Stimulated activated CD8-positive, alpha-beta memory T cell treated with anti-CD3 and anti-CD28 coated beads, Interleukin-2, amount 100 ng/mL, for 48 hours (primary cell): ENCODE data around the gene TMPRSS4.
A peak's percentile ranks its signal among the peaks of the same experiment; 100 is the strongest.

Experiments
- DNase-seq, 2 donors: peaks; one replicate each; pipeline ENCODE4 v3.0.0-alpha.2; 2020; ENCODE audit warnings: low read depth in 2 of 2

TMPRSS4 gene

DNA sequence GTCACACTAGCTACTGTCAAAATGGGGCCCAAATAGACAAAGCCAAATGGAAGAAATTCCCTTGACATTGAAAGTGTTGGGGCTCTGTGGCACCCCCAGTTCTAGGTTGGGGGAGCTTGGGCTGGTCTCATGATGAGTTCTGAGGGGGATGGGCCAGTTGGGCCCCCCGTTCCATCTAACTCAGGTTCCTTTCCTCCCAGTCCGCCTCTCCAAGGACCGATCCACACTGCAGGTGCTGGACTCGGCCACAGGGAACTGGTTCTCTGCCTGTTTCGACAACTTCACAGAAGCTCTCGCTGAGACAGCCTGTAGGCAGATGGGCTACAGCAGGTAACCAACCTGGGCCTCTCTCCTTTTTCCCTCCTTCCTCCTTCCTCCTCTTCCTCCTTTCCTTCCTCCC is 27.6 kb downstream of the TMPRSS4 start:
- no peak for DNase-seq

DNA sequence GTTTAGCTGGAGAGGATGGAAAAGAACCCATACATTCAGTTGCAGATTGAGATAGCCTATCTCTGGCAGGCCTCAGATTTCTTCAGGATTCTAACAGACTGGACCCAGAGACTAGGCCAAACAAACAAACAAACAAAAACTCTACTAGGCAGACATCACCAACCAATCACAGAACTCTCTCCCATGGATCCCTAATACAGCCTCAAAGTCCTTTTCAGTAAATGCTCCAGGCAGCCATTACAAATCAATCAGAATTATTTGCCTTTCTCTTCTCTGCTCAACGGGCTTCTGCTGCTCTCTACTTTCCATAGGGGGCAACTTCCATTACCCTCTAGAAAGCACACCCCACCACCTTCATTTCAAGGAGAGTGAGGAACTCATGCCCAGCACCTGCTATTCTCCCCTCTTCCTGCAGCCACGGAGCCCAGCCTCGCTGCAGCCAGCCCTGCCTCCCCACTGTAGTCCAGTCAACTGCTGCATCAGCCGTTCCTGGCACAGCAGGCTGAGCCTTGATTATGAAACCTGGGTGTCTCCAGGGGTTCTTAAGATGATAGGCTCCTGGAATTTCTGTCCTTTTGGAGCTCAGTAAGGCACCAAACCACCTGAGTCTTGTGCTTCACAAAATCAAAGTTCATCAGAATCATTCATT is 28.9 kb downstream of the TMPRSS4 start:
- DNase-seq: no peak

DNA sequence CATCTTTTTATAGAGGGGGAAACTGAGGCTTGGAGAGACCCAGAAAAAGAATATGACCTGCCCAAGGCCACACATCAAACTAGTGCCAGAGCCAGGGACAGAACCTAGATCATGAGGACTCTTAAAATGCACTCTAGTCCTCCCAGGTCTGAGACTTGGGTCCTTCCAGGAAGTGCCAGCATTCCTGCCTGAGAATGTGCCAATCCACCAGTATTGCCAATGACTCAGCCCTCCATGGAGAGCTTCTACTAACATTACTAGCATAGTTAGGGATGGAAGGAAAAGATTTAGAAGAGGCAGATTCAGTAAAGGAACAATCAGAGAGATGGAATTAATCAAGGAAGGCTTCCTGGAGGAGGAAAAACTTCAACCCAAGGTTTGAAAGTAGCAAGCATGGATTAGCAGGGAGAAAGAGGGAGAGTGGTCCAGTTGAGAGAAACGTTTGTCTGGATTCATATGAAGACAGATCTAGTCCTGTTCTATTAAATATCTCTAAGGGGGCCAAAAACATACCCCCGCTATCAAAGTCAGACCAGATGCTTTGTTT is 30.0 kb downstream of the TMPRSS4 start:
- DNase-seq: no peak

DNA sequence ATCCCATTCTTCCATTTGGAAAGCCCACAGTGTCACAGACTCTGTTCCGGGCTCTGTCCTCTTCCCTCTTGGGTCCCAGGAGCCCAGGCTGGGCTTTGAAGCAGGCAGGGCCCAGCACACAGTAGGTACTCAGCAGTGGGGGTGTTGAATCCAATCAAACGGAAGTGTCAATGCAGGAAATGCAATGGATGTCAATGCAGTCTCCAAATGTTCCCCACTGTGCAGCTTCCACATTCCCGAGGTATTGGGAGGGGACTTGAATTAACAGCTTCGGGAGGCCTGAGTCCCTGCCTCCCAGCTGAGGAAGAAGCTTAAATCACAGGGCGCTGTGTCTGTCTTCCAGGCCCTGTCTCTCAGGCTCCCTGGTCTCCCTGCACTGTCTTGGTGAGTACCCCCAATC is 31.6 kb downstream of the TMPRSS4 start:
- no peak for DNase-seq

DNA sequence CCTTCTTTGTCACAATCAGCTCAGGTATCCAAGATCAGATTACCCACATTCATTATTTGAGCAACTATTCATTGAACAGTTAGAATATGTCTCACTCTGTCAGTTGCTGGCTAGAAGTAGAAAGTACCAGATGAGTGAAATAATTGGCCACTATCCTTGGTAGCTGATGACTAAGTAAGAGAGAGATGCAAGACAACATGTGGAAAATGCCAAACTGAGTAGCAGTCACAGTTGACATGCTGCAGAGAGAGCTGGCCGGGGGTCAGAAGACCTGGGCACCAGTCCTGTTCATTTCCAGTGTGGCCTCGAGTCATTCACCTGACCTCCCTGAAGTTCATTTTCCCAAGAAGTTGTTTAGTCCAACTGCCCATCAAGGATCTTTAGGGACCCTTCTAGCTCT is 32.4 kb downstream of the TMPRSS4 start:
- no peak for DNase-seq

DNA sequence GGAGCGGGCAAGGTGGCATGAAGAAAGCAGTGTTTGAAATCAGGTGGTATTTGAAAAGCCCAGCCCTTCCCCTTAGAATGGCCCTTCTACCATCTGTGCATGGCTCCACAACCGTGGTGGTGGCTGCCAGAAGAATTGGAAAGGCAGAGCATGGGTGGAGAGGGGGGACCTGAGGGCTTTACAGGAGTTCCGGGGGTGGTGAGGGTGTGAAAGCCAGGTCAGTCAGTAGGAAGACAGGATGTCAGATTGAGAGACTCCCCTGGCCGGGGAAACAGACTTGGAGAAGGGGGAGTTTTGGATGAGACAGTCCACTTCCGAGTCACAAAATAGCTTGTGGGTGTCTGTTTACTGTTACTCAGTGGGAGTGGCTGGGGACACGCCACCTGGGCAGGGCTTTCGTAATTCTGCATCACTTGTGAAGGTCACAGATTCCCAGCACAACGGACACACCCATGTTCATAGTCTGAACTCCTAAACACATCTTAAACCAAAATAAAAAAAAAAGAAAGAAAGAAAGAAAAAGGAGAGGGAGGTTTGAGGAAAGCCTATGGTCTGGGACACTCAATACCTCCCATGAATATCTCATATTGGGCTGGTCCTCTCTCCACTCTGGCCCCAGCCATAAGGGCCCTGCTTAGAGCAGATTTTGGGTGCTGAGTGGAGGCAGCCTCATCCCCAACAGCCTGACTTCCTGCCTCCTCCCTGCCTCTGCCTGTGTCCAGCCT is 34.3 kb downstream of the TMPRSS4 start:
- no peak for DNase-seq

DNA sequence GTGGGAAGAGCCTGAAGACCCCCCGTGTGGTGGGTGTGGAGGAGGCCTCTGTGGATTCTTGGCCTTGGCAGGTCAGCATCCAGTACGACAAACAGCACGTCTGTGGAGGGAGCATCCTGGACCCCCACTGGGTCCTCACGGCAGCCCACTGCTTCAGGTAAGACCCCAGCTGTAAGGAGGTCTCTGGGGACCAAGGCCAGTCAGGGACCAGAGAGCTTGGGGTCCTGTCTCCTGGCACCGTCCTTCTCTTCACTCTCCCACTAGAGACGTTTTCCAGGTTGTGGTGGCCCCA is 34.8 kb downstream of the TMPRSS4 start:
- no peak for DNase-seq

DNA sequence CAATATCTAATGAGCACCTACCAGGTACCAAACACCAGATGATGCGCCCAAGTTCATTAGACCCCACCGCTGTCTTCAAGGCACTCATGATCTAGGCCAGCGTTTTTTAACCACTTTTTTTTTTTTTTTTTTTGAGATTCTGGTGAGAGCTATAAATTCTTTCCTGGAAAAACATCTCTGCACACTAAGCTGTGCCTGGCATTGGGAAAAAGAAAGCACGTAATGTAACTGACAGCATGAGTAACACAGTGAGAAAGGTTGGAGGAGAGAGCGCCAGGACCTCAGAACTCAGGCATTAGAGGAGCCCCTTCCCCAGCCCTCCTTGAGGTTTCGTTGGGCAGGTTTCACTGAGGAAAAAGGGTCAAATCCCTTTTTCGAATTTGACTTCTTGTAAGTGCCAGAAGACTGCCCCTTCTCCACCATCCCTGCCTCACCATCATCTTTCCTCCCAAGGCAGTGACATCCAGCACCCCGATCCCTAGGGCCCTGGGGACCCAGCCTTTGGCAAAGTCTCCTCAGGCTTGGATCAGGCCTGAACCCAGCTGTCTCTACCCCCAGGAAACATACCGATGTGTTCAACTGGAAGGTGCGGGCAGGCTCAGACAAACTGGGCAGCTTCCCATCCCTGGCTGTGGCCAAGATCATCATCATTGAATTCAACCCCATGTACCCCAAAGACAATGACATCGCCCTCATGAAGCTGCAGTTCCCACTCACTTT is 36.0 kb downstream of the TMPRSS4 start:
- no peak for DNase-seq

DNA sequence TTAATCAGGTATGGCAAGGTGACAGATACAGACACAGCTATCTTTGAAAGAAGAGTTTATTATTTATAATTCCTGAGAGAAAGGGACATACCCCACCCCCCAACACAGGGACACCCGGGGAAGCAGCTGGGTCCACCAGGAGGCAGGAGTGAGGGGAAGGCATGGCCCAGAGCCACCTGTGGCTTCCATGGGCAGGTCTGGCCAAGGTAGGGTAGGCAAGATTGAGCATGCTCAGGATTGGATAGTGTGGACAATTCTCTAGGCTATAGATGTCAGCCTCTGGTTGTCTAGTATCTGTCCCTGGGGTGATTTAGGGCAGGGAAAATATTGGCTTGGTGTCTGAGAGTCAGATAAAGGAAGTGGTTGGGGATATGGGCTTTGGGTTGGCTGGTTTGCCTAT is 37.4 kb downstream of the TMPRSS4 start:
- no peak for DNase-seq

DNA sequence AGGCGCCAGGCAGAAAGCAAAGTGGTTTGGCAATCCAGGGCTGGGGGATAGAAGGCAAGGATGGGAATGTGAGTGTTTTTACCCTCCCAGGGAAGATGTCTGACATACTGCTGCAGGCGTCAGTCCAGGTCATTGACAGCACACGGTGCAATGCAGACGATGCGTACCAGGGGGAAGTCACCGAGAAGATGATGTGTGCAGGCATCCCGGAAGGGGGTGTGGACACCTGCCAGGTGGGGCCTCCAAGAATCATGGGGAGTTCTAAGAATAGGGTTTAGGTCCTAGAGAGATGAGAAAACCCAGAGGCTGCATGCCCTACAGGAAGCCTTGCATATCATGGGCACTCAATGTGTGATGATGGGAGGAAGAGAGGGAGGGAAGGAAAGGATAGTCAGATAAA is 38.2 kb downstream of the TMPRSS4 start:
- no peak for DNase-seq

DNA sequence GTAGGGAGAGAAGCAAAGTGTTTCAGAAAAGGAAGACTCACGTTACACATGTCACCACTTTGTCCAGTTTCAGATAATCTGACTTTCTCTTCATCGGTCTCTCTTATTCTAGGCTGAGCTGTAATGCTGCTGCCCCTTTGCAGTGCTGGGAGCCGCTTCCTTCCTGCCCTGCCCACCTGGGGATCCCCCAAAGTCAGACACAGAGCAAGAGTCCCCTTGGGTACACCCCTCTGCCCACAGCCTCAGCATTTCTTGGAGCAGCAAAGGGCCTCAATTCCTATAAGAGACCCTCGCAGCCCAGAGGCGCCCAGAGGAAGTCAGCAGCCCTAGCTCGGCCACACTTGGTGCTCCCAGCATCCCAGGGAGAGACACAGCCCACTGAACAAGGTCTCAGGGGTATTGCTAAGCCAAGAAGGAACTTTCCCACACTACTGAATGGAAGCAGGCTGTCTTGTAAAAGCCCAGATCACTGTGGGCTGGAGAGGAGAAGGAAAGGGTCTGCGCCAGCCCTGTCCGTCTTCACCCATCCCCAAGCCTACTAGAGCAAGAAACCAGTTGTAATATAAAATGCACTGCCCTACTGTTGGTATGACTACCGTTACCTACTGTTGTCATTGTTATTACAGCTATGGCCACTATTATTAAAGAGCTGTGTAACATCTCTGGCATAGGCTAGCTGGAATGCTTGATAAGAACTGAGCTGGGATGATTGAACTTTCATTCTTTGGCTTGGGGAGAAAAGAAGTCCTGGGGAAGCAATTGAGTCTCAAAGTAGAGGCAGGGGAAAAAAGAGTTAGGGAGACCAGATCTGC is 41.1 kb downstream of the TMPRSS4 start:
- DNase-seq: peak in 1 of 2 donors; percentile 30

DNA sequence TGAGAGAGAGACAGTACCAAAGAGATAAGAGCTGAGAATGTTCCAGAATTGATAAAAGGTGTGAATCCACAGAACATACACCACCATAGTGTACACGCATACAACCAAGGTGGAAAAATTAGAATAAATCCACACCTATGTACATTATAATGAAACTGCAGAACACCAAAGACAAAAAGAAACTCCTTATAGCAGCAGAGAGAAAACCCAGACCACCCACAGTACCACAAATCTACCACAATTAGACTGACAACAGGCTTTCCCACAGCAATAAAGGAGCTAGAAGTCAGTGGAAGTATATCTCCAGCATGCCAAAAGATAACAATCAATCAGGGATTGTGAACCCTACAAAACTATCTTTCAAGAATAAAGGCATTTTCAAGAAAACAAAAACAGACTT is 43.9 kb downstream of the TMPRSS4 start:
- DNase-seq: no peak

DNA sequence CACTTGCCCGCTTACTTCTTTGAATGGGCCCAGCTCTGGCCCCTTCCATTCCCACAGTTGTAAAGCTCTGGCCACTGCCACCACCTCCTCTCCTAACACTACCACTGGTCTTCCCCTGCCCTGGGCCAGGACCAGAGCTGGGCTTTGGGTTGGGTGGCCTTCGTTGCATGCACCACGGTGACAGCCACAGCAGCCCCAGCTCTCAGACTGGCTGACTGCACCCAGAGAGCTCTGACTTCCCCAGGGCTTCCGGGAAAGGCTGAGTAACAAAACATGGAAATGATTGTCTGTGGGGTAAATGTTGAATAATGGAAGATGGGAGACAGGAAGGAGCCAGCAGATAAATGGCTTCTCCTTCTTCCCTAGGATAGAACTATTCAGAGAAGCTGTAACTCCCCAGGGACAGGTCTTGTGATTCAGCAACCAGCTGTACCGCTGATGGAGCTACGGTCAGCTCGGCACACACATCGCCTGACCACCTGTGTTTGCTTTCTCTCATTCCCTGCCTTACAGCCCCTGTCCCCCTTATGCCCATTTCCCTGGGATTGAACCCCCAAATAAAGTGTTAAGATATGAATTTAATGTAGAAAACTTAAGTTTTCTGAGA is 48.2 kb downstream of the TMPRSS4 start:
- no peak for DNase-seq

DNA sequence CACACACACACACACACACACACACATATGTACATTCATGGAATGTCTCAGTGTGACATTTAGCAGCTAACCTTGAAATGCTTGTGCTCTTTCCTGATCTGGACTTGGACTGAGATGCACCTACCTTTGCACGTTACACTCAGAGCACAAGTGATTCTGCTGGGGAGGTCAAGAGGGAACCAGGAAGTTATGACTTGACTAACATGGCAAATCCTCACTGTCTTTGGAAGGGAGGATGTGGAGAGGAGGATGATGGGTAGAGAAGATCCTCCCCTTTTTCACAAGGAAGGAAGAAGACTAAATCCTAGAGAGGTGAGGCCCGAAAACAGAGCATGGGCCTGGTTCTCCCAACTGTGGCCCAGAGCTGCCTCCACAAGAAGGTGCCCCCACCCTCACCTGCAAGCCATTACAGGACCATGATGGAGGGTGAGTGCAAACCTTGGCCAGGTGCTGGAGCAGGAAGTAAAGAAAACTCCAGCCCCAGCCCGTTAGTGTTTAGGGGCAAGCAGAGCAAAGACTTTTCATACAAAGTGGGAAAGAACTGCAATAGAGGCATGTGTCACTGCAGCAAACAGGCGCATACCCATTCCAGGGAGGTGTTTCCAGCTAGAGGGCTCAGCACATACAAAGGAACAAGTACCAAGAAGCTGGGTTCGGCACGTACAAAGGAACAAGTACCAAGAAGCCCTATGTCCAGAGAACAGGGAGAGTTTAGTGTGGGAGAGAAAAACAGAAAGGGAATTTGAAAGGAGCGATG is 49.4 kb downstream of the TMPRSS4 start:
- DNase-seq: no peak

DNA sequence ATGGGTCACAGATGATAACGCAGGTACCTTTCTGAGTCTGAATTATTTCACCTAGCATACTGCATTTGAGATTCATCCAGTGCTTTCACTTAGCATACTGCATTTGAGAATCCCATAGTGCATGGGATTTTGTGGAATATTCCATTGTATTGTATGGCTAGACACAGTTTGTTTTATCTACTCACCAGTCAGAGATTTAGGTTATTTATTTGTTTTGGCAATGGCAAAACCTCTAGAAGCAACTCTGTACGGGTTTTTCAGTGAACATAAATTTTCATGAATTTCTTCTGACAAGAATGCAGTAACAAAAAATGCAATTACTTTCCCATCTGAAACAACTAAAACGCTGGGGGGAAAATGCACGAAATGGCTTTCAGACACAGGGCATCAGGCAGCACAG is 51.4 kb downstream of the TMPRSS4 start:
- no peak for DNase-seq

DNA sequence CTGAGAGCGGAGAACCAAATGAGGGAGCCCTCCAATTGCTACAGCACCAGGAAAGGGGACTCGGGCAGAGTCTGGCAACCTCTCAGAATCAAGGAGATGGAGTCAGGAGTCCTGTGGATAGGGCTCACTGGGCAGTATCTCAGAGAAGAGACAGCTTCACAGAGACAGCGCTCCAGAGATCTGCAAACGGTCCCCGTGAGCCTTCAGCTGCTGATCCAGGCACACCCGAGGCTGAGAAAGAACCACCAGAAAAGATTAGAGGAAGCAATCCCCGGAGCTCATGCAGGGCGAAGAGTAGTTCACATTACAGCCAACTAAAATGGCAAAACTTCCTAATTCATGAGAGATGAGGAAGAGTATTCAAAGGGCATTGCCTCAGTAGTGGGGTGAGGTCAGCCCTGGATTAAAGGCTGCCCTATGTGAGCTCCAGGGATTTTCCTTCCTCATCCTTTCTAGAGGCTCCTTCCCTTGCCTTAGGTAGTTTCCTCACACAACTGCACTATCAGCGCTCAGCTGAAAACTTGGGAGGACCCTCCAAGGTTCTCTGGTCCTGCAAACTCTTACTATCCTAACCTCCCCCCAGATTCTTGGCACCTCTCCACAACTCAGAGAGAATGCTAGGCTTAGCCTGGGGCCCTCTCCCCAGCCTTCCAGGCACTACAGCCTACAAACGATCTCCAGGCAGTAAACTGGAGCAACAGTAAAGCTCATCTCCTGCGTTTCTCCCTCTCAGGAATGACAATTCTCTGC is 52.0 kb downstream of the TMPRSS4 start:
- no peak for DNase-seq

DNA sequence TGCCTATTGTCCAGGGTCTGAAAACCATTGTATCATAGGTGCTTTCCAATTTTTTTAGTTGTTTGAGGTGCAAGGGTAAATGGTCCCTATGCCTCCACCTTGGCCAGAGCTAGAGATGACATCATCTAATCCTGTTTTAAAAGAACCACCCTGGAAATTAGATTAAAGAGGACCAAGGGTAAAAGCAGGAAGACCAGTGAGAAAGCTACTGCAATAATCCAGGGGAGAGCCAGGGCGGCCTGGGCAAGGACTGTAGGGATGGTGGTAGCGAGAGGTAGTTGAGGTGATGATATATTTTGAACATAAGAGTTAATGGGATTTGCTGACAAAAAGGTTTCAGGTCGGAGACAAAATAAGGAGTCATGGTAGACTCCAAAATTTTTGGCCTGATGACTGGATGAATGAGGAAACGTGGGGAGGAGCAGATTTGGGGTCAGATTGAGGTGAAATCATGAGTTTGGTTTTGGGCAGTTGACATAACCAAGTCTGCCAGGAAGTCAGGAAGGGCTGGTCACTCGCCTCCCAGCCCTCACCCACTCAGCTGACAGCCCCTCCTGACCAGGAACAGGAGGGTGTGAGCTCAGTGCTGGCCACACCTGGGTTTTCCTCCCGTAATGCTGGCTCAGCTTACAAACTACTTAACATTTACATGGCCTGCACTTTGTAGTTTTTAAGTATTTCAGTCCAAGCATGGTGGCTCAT is 52.7 kb downstream of the TMPRSS4 start:
- DNase-seq: no peak

DNA sequence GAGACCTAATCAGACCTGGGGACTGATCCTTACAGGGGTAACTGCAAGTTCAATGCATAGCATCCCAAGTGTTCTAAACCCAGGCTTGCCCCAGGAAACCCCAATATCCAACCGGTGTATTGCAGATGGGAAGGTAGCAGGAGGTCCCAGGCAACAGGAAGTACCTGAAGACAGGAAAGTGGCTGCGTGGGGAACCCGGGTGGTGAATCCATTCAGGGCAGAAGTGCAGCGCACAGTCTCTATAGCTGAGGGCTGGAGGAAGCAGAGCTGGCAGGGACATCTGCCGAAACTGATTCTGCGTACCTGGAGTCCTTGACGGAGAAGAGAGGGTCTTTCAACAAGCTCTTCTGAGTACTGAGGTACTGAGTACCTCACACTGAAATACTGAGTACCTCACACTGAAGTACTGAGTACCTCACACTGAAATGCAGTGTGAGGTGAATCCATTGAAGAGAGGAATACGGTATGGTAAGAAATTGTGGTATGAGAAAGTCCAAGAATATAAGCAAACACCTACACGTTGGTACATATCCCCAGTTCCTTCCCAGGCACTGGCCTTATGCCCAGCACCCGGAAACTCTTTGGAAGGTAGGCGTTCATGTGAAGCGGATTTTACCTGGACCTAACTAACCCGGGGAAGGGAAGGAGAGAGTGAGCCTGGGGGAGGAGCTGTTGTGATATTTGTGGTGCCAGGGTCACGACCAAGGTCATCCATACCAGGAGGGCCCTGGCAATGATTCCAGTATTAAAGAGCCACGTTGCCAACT is 55.7 kb downstream of the TMPRSS4 start:
- no peak for DNase-seq

DNA sequence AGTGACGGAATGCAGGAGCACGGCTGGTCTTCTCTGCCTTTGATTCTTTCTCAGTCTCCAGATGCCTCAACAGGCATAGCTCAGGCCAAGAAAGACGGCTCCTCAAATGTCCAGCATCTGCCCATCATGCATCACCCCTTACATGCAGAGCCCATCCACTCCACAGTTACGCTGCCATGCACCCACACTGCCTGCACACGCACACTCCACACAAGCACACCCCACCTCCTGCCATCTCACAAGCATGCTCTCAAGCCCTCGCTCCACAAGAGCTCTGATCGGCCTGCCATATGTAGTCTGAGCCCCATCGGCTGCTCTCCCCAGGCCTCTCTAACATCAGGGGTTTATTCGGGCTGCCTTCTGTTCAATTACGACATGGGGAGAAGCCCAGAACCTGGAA is 56.9 kb downstream of the TMPRSS4 start:
- DNase-seq: no peak
